Measurements from ENCODE around the gene PLA2G12B.
A peak's percentile ranks its signal among the peaks of the same experiment; 100 is the strongest.

The PLA2G12B gene

GRCh38 chr10:72888151-72888638 lies 66.4 kb downstream of the PLA2G12B start:
- no peak for DNase-seq

DNA sequence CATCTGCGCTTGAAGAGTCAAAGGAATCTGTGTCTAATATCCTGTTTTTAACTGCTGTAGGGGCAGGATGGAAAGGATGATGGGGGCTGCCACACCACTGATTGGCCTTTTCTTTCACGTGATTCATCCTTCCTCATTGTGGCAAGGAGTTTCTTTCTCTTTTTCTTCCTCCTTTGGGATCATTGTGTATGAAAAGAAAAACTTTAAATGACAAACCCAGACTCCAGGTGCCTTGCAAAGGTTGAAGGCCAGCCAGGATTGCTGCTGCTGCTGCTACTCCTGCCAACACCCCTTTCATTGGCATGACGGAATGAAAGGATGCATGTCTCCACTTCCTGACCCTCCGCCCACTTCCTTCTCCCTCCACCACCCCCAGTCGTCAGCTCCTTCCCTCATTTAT lies 67.6 kb downstream of the PLA2G12B start:
- peak; percentile 1 for DNase-seq

GRCh38 chr10:72886621-72887020 lies 68.0 kb downstream of the PLA2G12B start:
- peak; percentile 24 for DNase-seq

- DNase-seq, result no peak
Measured at GRCh38 chr10:72885953-72886352, 68.7 kb downstream of the PLA2G12B start.

Data from NCI-H69 (cell line).